Vagina (tissue), 2 donors: Measurements from ENCODE around the gene MAML1.

ENCODE experiments used
- CTCF ChIP-seq, 3 experiments: fragments of 450-650 bp in 2 of 3; fragments of 200-600 bp in 1 of 3; sonication (generic) in 1 of 3; IDR thresholded peaks; one replicate each; pipeline ENCODE4 v1.5.1; 2017 to 2019; ENCODE audit warnings: antibody characterized with exemption in 3 of 3, mild to moderate bottlenecking in 2 of 3, moderate library complexity in 2 of 3
- POLR2A ChIP-seq, 2 donors: fragments of 450-650 bp; IDR thresholded peaks; one replicate each; pipeline ENCODE4 v1.6.1; 2017; ENCODE audit warnings: antibody characterized with exemption in 2 of 2, mild to moderate bottlenecking in 2 of 2, moderate library complexity in 2 of 2
- POLR2AphosphoS5 ChIP-seq, 2 donors: sonication (generic); formaldehyde crosslinking; IDR thresholded peaks; one replicate each; pipeline ENCODE4 v1.9.0; 2017; ENCODE audit warnings: antibody characterized with exemption in 2 of 2, mild to moderate bottlenecking in 2 of 2, low read depth in 1 of 2; ENCODE audit not compliant: insufficient read depth in 1 of 2

DNA sequence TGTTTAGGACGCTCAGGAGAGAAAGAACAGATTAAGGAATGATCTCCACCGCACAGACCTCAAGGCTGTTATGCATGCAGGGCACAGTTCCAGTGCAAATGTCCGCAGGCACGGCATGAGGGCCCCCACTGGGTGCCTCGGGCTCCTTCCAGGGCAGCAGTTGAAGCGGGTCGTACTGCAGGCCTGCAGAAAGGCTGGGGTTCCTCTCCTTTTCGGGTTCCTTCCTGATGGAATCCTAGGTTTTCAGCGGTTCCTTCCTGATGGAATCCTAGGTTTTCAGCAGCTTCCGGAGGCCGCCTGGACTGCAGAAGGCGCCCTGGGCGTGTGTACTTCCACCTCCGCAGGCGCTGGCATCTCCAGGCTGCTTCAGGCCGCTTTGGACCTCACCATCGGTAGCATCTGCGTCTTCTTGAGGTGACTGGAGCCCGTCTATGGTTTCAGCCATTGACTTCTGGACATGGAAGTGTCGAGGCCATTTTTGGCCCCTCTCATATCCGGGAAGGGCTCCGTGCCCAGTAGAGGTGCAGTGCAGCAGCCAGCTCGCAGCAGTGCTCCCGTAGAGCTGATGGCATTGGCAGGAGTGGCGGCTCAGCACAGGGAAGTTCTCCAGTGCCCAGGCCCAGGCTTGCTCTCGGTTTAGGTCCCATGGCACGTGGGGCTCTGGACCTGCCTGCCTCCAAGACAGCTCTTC lies 79.7 kb downstream of the MAML1 start:
- no peak for TF ChIP-seq CTCF (IDR thresholded peaks at IDR 0.05)
- no peak for TF ChIP-seq POLR2A (IDR thresholded peaks at IDR 0.05)
- no peak for TF ChIP-seq POLR2AphosphoS5 (IDR thresholded peaks at IDR 0.05; ENCODE audit: insufficient read depth in 1 of 2, low read depth in 1 of 2)
